Gastrocnemius medialis (tissue), 4 donors: ENCODE results near the gene FGFR3. TPM values are rescaled to one million over a fixed set of nuclear protein-coding genes. Genes with fewer than 3 reads are reported as not detected.

Source experiments
- ATAC-seq, 2 donors: fragments of 150-250 bp; one replicate each; pipeline ENCODE4 v1.9.1; 2016
- DNase-seq, 2 donors: peaks; one replicate each; pipeline ENCODE4 v3.0.0-alpha.2; 2019
- H3K27ac ChIP-seq, 4 donors: fragments of 200-600 bp; sonication (generic); 1 replicate in 1 of 4; 2 replicates in 3 of 4; pipeline ENCODE4 v1.5.1; 2016 to 2018; ENCODE audit warnings: mild to moderate bottlenecking in 2 of 4, moderate library complexity in 1 of 4
- H3K27me3 ChIP-seq, 3 donors: fragments of 200-600 bp; sonication (generic) in 2 of 3; 1 replicate in 1 of 3; 2 replicates in 2 of 3; pipeline versions ENCODE4 v1.5.1 to v1.6.0; 2016 to 2019; ENCODE audit warnings: mild to moderate bottlenecking in 1 of 3, moderate library complexity in 1 of 3
- H3K36me3 ChIP-seq, 2 donors: fragments of 200-600 bp; sonication (generic) in 1 of 2; one replicate each; pipeline ENCODE4 v1.5.1; 2017 to 2018
- H3K4me1 ChIP-seq, 2 donors: fragments of 200-600 bp; sonication (generic) in 1 of 2; one replicate each; pipeline ENCODE4 v1.5.1; 2016 to 2017; ENCODE audit warnings: mild to moderate bottlenecking in 2 of 2
- H3K4me3 ChIP-seq, 4 donors: fragments of 200-600 bp; sonication (generic) in 3 of 4; 1 replicate in 1 of 4; 2 replicates in 3 of 4; pipeline ENCODE4 v1.5.1; 2016 to 2019; ENCODE audit warnings: mild to moderate bottlenecking in 2 of 4
- H3K9me3 ChIP-seq, 3 donors: fragments of 200-600 bp; sonication (generic) in 2 of 3; 1 replicate in 1 of 3; 2 replicates in 2 of 3; pipeline ENCODE4 v1.5.1; 2016 to 2019
- CTCF ChIP-seq, 5 experiments: fragments of 450-650 bp in 3 of 5; fragments of 200-600 bp in 2 of 5; sonication (generic) in 2 of 5; IDR thresholded peaks in 4 of 5; conservative IDR thresholded peaks in 1 of 5; 1 replicate in 4 of 5; 2 replicates in 1 of 5; pipeline ENCODE4 v1.5.1; 2016 to 2019; ENCODE audit warnings: antibody characterized with exemption in 5 of 5, mild to moderate bottlenecking in 3 of 5, moderate library complexity in 3 of 5
- POLR2A ChIP-seq, 2 donors: fragments of 450-650 bp; IDR thresholded peaks; one replicate each; pipeline ENCODE4 v1.6.1; 2017; ENCODE audit warnings: antibody characterized with exemption in 2 of 2, mild to moderate bottlenecking in 2 of 2, moderate library complexity in 2 of 2
- in situ Hi-C, 4 donors: fragments of 200-750 bp; cut with MboI; loops; one replicate each; pipeline versions ENCODE4 v1.15.0 to v1.8.0; 2017; ENCODE audit warnings: low sequenced_read_pairs in 4 of 4
- intact Hi-C: fragments of 100-400 bp; cut with DNase I; formaldehyde crosslinking; loops from one replicate; pipeline ENCODE4 v1.15.1; 2023; ENCODE audit warnings: low total_unique reads
- total RNA-seq, 4 donors: library from RNA; depleted of rRNA; stranded (reverse); fragments of >200 nt; gene quantifications; one replicate each; pipeline versions ENCODE4 v1.1.0 to v1.2.3, GENCODE V29; 2016

Gene FGFR3
- total RNA-seq, 4 donors from 2014 or later, result 0.15 to 0.51 (median 0.18) TPM; not detected in 1

DNA sequence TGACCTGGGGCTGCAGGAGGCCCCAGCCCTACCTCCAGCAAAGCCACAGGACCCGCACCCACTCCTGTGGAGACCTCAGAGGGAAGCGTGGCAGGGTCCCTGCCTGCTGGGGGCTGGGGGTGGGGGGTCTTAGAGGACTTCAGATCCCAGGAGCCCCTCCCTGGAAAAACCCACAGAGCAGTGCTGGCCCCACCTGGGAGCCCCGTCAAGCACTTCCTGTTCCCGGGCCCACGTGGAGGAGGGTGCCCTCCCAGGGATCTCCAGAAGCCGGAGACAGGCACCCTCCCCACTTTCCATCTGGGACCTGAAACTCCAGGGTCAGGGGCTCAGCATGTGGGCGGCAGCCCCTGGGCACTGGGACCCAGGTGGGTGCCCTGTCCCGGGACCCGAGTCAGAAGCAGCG is 39.8 kb upstream of the FGFR3 start:
- in situ Hi-C loops, result no loop called here
- ATAC-seq, result no peak

DNA sequence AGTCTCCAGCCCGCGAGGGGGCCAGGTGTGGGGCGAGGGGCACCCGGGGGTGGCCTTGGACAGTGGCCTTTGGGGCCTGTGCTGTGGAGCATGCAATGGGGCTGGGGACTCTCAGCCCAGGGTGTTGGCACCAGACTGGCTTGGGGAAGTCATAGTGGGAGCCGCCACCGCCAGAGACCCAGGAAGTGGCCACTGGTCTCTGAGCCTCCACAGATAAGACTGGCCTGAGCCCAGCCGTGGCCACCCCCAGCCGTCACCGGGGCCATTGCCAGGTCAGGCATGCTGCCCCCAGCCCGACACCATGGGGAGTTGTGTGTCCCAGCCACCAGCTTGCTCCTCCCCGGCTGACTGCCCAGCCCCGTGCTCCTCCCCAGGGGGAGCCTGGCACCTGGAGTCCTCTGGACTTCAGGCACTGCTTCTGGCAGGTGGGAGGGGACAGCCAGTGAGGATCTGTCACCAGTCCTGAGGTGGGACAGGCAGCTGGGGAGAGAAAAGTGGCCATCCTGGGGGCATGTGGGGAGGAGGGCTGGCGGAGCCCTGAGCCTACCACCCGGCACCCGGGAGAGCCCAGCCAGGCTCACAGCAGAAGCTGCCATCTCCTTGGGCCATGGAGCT is 39.3 kb upstream of the FGFR3 start:
- H3K27ac ChIP-seq, result no peak overlapping the region
- no peak for TF ChIP-seq POLR2A (IDR thresholded peaks at IDR 0.05)
- TF ChIP-seq CTCF (IDR thresholded peaks at IDR 0.05 in 4 of 5, conservative IDR thresholded peaks at IDR 0.05 in 1 of 5), result no peak
- H3K27me3 ChIP-seq, result no peaks in the 10 kb centered on the region
- intact Hi-C loops, result no loop called here
- no peaks in the 10 kb centered on the region for H3K9me3 ChIP-seq
- no peaks in the 10 kb centered on the region for H3K4me1 ChIP-seq
- in situ Hi-C loops, result no loop called here
- DNase-seq (no peak), ATAC-seq (no peak)
- H3K4me3 ChIP-seq, result no peak overlapping the region
- H3K36me3 ChIP-seq, result no peaks in the 10 kb centered on the region

More for the DNA sequence above, 39.8 kb upstream of the FGFR3 start:
- TF ChIP-seq CTCF (IDR thresholded peaks at IDR 0.05 in 4 of 5, conservative IDR thresholded peaks at IDR 0.05 in 1 of 5) (no peak), POLR2A (IDR thresholded peaks at IDR 0.05) (no peak)
- no peak for DNase-seq
- Histone ChIP-seq H3K27me3 (no peaks in the 10 kb centered on the region), H3K9me3 (no peaks in the 10 kb centered on the region), H3K36me3 (no peaks in the 10 kb centered on the region), H3K4me1 (no peaks in the 10 kb centered on the region), H3K4me3 (no peak overlapping the region), H3K27ac (no peak overlapping the region)
- intact Hi-C loops, result no loop called here

DNA sequence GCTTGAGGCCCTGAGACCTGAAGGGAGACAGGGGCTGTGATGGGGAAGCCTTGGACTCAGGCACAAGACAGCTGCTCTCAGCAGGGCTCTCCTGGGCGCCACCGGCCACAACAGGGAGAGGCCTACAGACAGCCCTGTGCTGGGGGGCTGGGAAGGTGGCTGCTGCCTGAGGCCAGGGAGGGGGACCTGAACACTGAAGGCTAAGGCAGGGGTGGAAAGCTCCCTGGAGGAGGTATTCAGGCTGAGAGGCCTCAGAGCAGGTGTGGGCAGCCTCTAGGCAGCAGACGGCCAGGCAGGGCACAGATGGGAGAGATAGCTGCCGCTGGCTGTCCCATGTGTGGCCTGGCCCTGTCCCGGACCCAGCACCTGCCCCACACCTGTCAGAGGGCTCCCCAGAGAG is 38.8 kb upstream of the FGFR3 start:
- no peak overlapping the region for H3K27ac ChIP-seq
- H3K4me3 ChIP-seq, result no peak overlapping the region
- in situ Hi-C loops (no loop called here), intact Hi-C loops (no loop called here)
- H3K27me3 ChIP-seq, result no peaks in the 10 kb centered on the region
- no peaks in the 10 kb centered on the region for H3K36me3 ChIP-seq
- no peak for ATAC-seq
- H3K9me3 ChIP-seq, result no peaks in the 10 kb centered on the region
- no peaks in the 10 kb centered on the region for H3K4me1 ChIP-seq
- no peak for TF ChIP-seq POLR2A (IDR thresholded peaks at IDR 0.05)
- TF ChIP-seq CTCF (IDR thresholded peaks at IDR 0.05 in 4 of 5, conservative IDR thresholded peaks at IDR 0.05 in 1 of 5), result no peak
- no peak for DNase-seq

DNA sequence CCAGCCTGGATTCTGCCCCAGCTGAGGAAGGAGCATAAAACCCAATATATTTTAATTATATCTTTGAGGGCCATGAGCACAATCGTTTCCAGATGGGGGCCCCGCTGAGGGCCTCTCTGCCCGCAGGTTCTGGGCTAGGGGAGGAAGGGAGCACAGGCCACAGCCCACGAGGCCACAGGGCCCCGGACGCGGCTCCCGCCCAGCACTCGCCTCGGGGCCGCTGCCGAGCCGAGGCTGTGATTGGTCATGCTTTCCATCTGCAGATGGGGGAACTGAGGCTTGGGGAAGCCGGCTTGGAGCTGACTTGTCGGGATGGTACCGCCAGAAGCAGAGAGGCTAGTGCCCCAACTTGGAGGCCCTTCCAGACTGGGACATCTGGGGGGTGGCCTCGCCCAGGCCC is 37.8 kb upstream of the FGFR3 start:
- in situ Hi-C loops, result no loop called here
- intact Hi-C loops, result no loop called here
- TF ChIP-seq CTCF (IDR thresholded peaks at IDR 0.05 in 4 of 5, conservative IDR thresholded peaks at IDR 0.05 in 1 of 5) (no peak), POLR2A (IDR thresholded peaks at IDR 0.05) (no peak)

GRCh38 chr4:1756079-1756478 is 37.0 kb upstream of the FGFR3 start:
- Histone ChIP-seq H3K9me3 (no peaks in the 10 kb centered on the region), H3K36me3 (no peaks in the 10 kb centered on the region), H3K4me3 (no peak overlapping the region), H3K4me1 (no peaks in the 10 kb centered on the region), H3K27ac (no peak overlapping the region), H3K27me3 (no peaks in the 10 kb centered on the region)
- in situ Hi-C loops, result no loop called here
- no peak for TF ChIP-seq CTCF (IDR thresholded peaks at IDR 0.05 in 4 of 5, conservative IDR thresholded peaks at IDR 0.05 in 1 of 5)
- no peak for TF ChIP-seq POLR2A (IDR thresholded peaks at IDR 0.05)
- DNase-seq (no peak), ATAC-seq (no peak)
- intact Hi-C loops, result no loop called here

More for the DNA sequence above, 37.8 kb upstream of the FGFR3 start:
- Histone ChIP-seq H3K4me3 (no peak overlapping the region), H3K27ac (no peak overlapping the region), H3K9me3 (no peaks in the 10 kb centered on the region), H3K4me1 (no peaks in the 10 kb centered on the region), H3K36me3 (no peaks in the 10 kb centered on the region), H3K27me3 (no peaks in the 10 kb centered on the region)
- ATAC-seq (no peak), DNase-seq (no peak)
